ENCODE measurements around the gene LRRFIP2.

GRCh38 chr3:37127340-37127739 lies 47.0 kb downstream of the LRRFIP2 start:
- TF ChIP-seq EZH2 (IDR thresholded peaks at IDR 0.05; ENCODE audit: insufficient read depth, poor library complexity, severe bottlenecking) (no peak), EZH2phosphoT487 (IDR thresholded peaks at IDR 0.05; ENCODE audit: insufficient read depth, low read depth) (no peak)

Data from GM23248 (cell line).